Measurements from ENCODE around the gene EFL1. TPM values are rescaled to one million over a fixed set of nuclear protein-coding genes. Genes with fewer than 3 reads are reported as not detected.

The EFL1 gene
- total and polyA plus RNA-seq, 2 experiments from 2014 or later = 15.4 to 46.4 TPM

- TF ChIP-seq ZNF462 (CRISPR knock-in tag; IDR thresholded peaks at IDR 0.05) (no peak), NANOG (IDR thresholded peaks at IDR 0.05; ENCODE audit: borderline replicate concordance) (no peak), STAT1 (IDR thresholded peaks at IDR 0.05; ENCODE audit: unreplicated experiment) (no peak)
These were observed 130.4 kb downstream of the EFL1 start (continued) for GRCh38 chr15:82132096-82132495.

GRCh38 chr15:82130248-82130647 lies 132.3 kb downstream of the EFL1 start:
- no peaks in the 10 kb centered on the region for H3K9me3 Mint-ChIP-seq
- TF ChIP-seq POLR2AphosphoS5 (IDR thresholded peaks at IDR 0.05; ENCODE audit: low read depth) = no peak
- no peak for TF ChIP-seq ZNF462 (CRISPR knock-in tag; IDR thresholded peaks at IDR 0.05)
- no peak for TF ChIP-seq ZNF331 (CRISPR knock-in tag; IDR thresholded peaks at IDR 0.05; ENCODE audit: low read depth)
- TF ChIP-seq EZH2phosphoT487 (IDR thresholded peaks at IDR 0.05; ENCODE audit: unreplicated experiment) = no peak
- H4K20me1 ChIP-seq (replicated peaks; ENCODE audit: insufficient read depth) = no peaks in the 10 kb centered on the region; the same call in 1 of the 2 replicates
- H3K27ac ChIP-seq (ENCODE audit: low read depth) = no peak overlapping the region
- DNase-seq (ENCODE audit: low spot score) (no peak), ATAC-seq (no peak)
- no peak overlapping the region for H3K4me3 Mint-ChIP-seq
- H3K4me3 ChIP-seq = no peak overlapping the region
- H3F3A ChIP-seq (replicated peaks; ENCODE audit: low read depth) = no peaks in the 10 kb centered on the region
- no peaks in the 10 kb centered on the region for H3K79me2 ChIP-seq (replicated peaks; ENCODE audit: insufficient read depth)
- 0 out of 2 replicates have a peak, but pooled peaks cover 4% of the 10 kb centered on the region for H3K36me3 ChIP-seq (ENCODE audit: insufficient read depth)
- no peak overlapping the region for H2AFZ ChIP-seq
- no peaks in the 10 kb centered on the region for H3K27me3 Mint-ChIP-seq (ENCODE audit: insufficient read depth, low read depth, poor library complexity)
- H3K4me1 ChIP-seq (ENCODE audit: insufficient read depth) = no peaks in the 10 kb centered on the region
- no peaks in the 10 kb centered on the region for H3K9me2 ChIP-seq (ENCODE audit: insufficient read depth)
- no peaks in the 10 kb centered on the region for H3K27me3 ChIP-seq (ENCODE audit: insufficient read depth)
- no peak overlapping the region for H3K27ac Mint-ChIP-seq
- H3K36me3 Mint-ChIP-seq (ENCODE audit: low read depth) = no peaks in the 10 kb centered on the region
- no peaks in the 10 kb centered on the region for H3K4me1 Mint-ChIP-seq
- H3K4me2 ChIP-seq = no peak overlapping the region

All from GM23338 (cell line).